ENCODE results near the gene HOXC9. TPM values are rescaled to one million over a fixed set of nuclear protein-coding genes. Genes with fewer than 3 reads are reported as not detected.

The HOXC9 gene
- total and polyA plus RNA-seq, 9 of the 15 experiments (the other 6 are each of a cell fraction or from before 2014, with no cell fraction given) = 1.1 to 10.5 (median 9.3) TPM

- TF ChIP-seq STAT5B (CRISPR knock-in tag; IDR thresholded peaks at IDR 0.05) (no peak), NKRF (IDR thresholded peaks at IDR 0.05; ENCODE audit: borderline replicate concordance) (no peak), XRCC4 (IDR thresholded peaks at IDR 0.05; ENCODE audit: extremely low read depth, insufficient read depth, insufficient read length) (no peak), ETV1 (tag; conservative IDR thresholded peaks at IDR 0.05; ENCODE audit: low read depth) (no peak)
- TF ChIP-seq, protein P1, sequence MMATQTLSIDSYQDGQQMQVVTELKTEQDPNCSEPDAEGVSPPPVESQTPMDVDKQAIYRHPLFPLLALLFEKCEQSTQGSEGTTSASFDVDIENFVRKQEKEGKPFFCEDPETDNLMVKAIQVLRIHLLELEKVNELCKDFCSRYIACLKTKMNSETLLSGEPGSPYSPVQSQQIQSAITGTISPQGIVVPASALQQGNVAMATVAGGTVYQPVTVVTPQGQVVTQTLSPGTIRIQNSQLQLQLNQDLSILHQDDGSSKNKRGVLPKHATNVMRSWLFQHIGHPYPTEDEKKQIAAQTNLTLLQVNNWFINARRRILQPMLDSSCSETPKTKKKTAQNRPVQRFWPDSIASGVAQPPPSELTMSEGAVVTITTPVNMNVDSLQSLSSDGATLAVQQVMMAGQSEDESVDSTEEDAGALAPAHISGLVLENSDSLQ (IDR thresholded peaks at IDR 0.05) = peak; percentile 27; the same call in 1 of the 2 replicates
Observed at GRCh38 chr12:53989227-53990113, 10.5 kb upstream of the HOXC9 start (continued).
